Measurements from ENCODE around the gene ARHGAP4. TPM values are rescaled to one million over a fixed set of nuclear protein-coding genes. Genes with fewer than 3 reads are reported as not detected.

ARHGAP4 gene
- total RNA-seq, 2 donors from 2014 or later = 7.6 to 8.9 TPM

DNA sequence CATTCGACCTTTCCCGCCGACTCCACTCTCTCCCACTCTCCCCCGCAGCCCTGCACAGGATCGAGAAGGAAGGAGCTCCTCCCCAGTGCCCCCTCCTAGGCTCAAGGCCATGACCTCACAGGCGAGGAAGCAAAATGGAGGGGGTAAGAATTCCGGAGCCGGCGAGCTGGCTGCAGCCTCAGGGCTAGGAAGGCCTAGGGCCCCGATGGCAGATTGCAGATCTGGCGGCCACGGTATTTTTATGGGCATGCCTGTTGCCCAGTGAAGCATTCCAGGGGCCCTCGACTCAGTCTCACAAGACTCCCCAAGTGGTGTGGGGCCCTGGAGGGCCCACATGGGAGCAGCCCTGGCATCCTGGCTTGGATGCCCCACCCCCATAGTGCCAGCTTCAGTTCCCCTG lies 39.1 kb downstream of the ARHGAP4 start:
- no peak for DNase-seq (ENCODE audit: low spot score)

DNA sequence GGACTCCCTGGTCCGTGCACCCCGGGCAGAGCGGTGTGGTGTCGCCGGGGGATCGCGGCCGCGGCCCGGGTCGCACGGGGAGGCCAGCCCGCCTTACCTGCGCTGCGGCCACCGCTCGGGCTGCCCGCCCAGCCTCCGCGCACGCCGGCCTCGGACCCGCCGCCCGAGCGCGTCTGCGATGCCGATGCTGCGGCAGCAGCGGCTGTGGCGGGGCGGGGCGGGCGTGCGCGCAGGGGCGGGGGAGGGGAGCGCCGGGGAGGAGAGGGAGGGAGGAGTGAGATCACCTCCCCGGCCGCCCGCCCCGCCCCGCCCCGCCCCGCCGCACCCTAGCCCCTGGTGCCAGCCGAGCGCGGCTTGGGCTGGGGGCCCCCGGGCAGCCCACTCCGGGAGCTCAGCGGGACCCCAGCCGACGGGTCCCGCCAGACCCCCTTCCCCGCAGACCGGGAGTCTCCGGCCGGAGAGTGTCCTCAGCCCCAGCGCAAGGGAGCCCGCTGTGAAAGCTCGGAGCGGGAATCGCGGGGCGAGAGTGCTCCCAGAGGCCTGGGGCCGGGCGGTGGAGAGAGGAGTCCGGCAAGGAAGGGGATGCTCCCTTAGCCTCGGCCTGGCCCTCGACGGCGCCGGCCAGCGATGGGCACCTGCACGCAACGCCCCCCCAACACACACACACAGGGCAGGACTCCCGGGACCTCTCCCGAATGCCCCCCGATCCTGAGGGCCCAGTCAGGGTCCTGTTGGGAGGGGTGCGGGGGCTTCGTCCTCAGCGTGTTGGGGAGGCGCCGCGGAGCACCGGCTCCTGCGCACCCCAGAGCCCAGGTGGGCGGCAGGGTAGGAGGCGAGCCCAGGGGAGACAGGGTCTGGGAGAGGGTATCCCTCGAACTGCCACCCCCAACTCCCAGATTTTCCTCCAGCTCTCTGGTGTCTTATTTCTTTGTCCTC lies 39.8 kb downstream of the ARHGAP4 start, which contains the start of gene L1CAM:
Gene L1CAM, minus strand, starts transcription at position 206 of the 936 bp plus-strand sequence. CDS start 10,337 bp downstream, outside the sequence.
- no peak within 1 kb of the TSS for H3K27ac ChIP-seq
- H3K9me3 ChIP-seq = no peaks in the 10 kb centered on the region
- TF ChIP-seq, protein P1, sequence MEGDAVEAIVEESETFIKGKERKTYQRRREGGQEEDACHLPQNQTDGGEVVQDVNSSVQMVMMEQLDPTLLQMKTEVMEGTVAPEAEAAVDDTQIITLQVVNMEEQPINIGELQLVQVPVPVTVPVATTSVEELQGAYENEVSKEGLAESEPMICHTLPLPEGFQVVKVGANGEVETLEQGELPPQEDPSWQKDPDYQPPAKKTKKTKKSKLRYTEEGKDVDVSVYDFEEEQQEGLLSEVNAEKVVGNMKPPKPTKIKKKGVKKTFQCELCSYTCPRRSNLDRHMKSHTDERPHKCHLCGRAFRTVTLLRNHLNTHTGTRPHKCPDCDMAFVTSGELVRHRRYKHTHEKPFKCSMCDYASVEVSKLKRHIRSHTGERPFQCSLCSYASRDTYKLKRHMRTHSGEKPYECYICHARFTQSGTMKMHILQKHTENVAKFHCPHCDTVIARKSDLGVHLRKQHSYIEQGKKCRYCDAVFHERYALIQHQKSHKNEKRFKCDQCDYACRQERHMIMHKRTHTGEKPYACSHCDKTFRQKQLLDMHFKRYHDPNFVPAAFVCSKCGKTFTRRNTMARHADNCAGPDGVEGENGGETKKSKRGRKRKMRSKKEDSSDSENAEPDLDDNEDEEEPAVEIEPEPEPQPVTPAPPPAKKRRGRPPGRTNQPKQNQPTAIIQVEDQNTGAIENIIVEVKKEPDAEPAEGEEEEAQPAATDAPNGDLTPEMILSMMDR (IDR thresholded peaks at IDR 0.05) = no peak
- H3K36me3 ChIP-seq = no peaks in the 10 kb centered on the region
- H3K27me3 ChIP-seq = peaks cover 15 to 35% of the 10 kb centered on the region in 2 donors
- H3K4me3 ChIP-seq = peak within 1 kb of the TSS in 1 of 2 donors; percentile 27
- H3K4me1 ChIP-seq = peaks cover 0 to 7% of the 10 kb centered on the region in 2 donors
- DNase-seq (ENCODE audit: low spot score) = no peak

More for the DNA sequence above, 39.1 kb downstream of the ARHGAP4 start:
- H3K27me3 ChIP-seq = peaks cover 15 to 29% of the 10 kb centered on the region in 2 donors
- TF ChIP-seq, protein P1 (IDR thresholded peaks at IDR 0.05) = no peak
- H3K9me3 ChIP-seq = no peaks in the 10 kb centered on the region
- peaks cover 0 to 7% of the 10 kb centered on the region in 2 donors for H3K4me1 ChIP-seq
- H3K36me3 ChIP-seq = no peaks in the 10 kb centered on the region
- H3K4me3 ChIP-seq = no peak overlapping the region
- H3K27ac ChIP-seq = no peak overlapping the region

DNA sequence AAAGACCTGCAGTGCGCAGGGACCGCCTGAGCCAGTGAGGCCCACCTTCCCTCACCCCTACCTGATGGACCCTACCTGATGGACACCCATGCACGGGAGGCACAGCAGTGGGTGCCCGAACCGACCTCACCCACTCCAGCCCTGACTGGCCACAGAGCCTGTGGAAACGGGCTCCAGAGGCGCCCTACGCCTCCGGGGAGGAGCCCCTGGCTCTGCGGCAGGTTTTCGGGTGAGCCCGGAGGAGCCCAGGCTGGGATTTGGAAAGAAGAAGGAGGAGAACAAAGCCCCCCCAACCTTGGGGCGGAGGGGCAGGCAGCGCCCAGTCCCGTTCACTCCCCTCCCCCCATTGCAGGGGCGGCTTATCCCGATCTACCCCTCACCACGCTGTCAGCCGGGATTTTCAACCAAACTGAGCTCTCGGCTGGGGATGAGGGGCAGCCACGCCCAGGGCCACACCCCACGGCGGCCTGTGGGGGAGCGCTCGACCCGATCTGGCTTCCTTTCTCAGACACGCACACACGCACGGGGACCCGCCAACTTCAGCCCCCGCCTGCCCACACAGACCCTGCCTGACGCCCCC lies 40.8 kb downstream of the ARHGAP4 start:
- no peaks in the 10 kb centered on the region for H3K9me3 ChIP-seq
- DNase-seq (ENCODE audit: low spot score) = no peak
- peaks cover 0 to 7% of the 10 kb centered on the region in 2 donors for H3K4me1 ChIP-seq
- peaks cover 15 to 36% of the 10 kb centered on the region in 2 donors for H3K27me3 ChIP-seq
- TF ChIP-seq, protein P1 (IDR thresholded peaks at IDR 0.05) = no peak
- H3K27ac ChIP-seq = no peak overlapping the region
- H3K4me3 ChIP-seq = peak overlapping the region in 1 of 2 donors; percentile 21
- H3K36me3 ChIP-seq = no peaks in the 10 kb centered on the region

DNA sequence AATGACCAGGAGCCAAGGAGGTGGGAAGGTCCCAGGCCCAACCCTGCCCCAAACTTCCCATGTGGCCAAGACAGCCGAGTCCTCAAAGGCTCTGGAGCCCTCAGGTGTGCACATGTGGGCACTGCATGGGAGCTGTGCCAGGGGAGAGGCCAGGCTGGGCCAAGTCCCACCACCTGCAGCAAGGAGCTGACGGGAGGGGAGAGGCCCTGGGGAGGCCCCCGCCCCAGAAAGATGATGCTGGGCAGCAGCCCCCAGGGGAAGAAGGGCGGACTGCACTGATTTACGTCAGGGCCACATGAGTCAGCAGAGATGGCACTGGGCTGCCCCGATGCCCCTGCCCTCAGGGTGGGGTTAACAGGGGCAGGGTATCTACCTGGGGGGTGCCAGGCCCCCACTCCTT lies 41.5 kb downstream of the ARHGAP4 start:
- no peaks in the 10 kb centered on the region for H3K9me3 ChIP-seq
- peaks cover 0 to 7% of the 10 kb centered on the region in 2 donors for H3K4me1 ChIP-seq
- H3K36me3 ChIP-seq = no peaks in the 10 kb centered on the region
- H3K27me3 ChIP-seq = peaks cover 15 to 36% of the 10 kb centered on the region in 2 donors
- H3K27ac ChIP-seq = no peak overlapping the region
- TF ChIP-seq, protein P1 (IDR thresholded peaks at IDR 0.05) = no peak
- no peak for DNase-seq (ENCODE audit: low spot score)
- no peak overlapping the region for H3K4me3 ChIP-seq

DNA sequence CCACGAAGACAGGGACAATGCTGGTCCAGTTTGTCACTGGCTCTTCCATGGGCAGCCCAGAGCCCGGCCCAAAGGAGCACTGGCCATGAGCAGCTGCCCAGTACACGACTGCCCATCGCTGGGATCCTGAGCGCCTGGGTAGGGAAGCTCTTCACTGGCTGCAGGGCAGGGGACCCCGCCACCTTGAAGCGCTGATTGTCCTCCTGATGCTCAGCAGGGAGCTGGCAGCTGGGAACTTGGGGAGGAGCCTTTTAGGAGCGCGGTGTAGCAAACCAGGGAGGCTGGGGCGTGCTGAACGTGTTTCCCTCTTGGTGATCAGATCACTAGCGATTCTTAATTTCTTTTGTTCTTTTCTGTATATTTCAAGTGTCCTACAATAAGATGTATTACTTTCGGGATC lies 41.9 kb downstream of the ARHGAP4 start:
- peaks cover 15 to 36% of the 10 kb centered on the region in 2 donors for H3K27me3 ChIP-seq
- no peak overlapping the region for H3K4me3 ChIP-seq
- no peak overlapping the region for H3K27ac ChIP-seq
- peaks cover 0 to 7% of the 10 kb centered on the region in 2 donors for H3K4me1 ChIP-seq
- H3K9me3 ChIP-seq = no peaks in the 10 kb centered on the region
- TF ChIP-seq, protein P1 (IDR thresholded peaks at IDR 0.05) = no peak
- no peaks in the 10 kb centered on the region for H3K36me3 ChIP-seq
- no peak for DNase-seq (ENCODE audit: low spot score)

All from right atrium auricular region (tissue), 2 donors.